Brain pericyte (primary cell): ENCODE measurements around the gene ISG20L2.
A peak's percentile ranks its signal among the peaks of the same experiment; 100 is the strongest.

Experiments used
- DNase-seq: peaks from one replicate; pipeline ENCODE4 v3.0.0-alpha.2; 2012; ENCODE audit warnings: low read depth, low spot score

Gene ISG20L2

DNA sequence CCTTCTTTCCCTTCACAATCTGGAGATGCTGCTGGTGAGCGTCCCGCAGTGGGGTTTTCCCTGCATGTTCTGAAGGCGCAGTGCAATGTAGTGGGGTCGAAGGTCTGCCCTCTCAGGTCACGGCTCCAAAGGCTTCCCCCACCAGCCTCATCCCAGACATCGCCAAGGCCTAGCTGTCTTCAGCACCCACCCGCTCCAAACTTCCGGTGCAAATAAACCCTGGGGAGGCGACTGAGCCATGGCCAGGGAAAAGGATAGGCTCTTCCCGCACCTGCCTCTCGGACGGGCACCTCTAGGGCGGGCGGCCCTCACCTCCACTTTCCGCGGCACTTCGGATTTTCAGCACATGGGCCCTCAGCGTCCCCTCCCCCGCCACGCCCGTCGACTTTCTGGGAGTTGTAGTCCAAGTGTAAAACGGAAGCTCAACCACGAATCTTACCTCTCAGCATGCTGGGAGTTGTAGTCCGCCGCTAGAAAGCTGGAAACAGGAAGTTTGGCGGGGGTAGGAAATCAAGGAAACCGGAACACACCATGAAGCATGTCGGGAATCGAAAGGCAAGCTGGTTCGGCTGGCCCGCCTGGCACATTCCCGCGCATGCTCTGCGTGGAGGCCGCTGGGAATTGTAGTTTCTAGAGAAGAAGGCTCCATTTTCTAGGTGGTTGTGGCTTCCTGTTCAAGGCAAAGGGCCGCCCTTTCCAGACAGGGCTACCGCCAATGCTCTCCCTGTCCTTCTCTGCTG lies 12.3 kb upstream of the ISG20L2 start, which contains the start of gene MRPL24:
Gene MRPL24 (minus strand): TSS at position 348 of the 740 bp plus-strand sequence. CDS start 2,384 bp downstream, outside the sequence.
- peak; percentile 97 for DNase-seq

DNA sequence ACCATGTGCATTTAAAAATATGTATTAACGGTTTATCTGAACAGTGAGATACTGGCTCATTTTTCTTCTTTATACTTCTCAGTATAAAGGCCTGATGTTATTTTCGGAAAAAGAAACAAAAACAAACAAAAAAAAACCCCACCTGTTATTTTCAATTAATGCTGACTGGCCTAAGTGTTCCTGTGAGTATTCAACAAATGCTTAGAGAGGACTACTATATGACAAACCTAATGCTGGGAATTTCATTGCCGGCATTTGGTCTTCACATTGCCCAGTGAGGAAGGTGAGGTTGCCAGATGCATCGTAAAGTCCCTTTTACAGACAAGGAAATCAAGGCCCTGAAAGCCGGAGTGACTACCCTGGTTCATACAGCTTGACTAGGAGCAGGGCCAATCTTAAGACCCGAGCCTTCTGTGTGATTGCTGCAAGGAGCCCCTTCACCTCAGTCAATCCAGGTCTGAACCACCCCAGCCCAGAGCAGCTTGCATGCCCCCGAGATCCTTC lies 11.7 kb upstream of the ISG20L2 start:
- no peak for DNase-seq

DNA sequence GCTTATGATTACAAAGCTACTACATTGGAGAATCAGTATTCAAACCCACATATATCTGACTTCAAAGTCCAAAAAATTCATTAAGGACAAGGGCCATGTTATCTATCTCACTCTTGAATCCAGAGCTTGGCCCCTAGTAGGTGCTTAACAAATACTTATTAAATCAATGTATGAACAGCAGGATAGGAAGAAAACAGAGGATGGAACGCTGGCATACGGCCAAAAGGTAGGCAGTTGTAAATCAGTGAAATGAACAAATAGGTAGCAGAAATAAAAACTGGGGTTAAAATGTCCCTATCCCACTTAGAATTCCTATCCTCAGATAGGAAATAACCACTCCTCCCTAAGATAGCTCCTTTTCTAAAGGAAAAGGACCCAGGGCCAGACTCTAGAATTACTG lies 10.3 kb upstream of the ISG20L2 start:
- DNase-seq, result no peak

DNA sequence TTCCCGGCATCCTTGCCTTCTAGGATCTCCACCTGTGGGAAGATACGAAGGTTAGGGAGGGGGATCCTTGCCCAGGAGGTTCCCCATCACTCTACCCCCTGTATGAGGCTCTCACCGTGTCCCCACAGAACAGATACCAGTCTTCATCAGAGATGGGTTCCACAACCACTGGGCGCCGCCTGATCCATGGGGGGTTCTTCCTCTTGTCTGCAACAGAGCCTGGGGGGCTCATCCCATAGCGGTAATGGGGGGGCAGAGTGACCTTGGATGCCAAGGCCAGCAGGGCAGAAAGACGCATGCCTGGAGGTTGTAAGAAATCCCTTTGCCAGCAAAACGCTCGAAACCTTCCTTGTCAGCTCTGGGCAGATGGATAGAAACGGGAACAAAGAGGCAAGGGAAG lies 9.8 kb upstream of the ISG20L2 start:
- DNase-seq, result no peak

DNA sequence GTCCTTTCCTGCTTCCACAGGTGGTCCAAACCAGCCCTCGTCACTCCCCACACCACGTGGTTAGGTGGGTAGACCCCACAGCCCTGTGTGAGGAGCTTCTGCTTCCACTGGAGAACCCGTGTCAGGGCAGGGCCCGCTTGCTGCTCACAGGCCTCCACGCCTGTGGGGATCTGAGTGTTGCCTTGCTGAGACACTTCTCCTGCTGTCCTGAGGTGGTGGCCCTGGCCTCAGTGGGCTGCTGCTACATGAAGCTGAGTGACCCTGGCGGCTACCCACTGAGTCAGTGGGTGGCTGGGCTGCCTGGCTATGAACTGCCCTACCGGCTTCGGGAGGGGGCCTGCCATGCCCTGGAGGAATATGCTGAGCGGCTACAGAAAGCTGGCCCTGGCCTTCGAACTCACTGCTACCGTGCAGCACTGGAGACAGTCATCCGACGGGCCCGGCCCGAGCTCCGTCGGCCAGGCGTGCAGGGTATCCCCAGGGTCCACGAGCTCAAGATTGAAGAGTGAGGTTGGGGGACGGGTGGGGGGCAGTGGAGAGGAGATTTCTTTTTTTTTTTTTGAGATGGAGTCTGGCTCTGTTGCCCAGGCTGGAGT lies 5.5 kb upstream of the ISG20L2 start:
- no peak for DNase-seq

DNA sequence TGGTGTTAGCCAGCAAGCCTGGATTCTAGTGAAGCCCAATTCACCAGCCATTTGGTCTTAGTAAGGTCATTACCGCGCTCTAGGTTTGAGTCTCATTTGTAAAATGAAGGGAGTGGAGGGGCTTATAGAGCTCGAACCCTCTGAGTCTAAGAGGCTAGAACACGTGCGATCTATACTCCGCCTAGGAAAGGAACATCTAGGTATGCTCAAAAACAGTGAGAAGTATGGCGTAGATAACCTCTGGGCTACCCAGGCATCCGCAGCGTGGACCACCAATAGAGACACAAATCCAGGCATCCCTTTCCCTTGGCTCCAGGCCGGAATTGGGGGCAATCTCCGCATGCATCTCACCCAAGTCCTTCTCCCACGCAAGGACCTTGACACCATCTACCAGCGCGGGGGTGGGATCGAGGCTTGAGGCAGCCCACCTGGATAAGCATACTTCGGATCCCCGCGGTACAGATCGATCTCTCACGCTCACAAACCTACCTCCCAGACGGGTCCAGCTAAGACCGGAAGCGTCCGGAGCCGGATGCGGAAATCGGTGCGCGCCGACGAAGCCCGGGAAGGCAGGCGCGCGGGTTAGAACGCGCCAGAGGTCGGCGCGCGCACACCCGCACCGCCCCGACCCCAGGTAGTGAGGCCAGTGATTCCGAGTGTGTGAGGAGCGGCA lies 504 bp downstream of the ISG20L2 start, which contains the start of gene METTL25B:
Gene METTL25B (plus strand): TSS at position 544 of the 673 bp plus-strand sequence. CDS start 636 bp downstream, outside the sequence.
- no peak for DNase-seq

DNA sequence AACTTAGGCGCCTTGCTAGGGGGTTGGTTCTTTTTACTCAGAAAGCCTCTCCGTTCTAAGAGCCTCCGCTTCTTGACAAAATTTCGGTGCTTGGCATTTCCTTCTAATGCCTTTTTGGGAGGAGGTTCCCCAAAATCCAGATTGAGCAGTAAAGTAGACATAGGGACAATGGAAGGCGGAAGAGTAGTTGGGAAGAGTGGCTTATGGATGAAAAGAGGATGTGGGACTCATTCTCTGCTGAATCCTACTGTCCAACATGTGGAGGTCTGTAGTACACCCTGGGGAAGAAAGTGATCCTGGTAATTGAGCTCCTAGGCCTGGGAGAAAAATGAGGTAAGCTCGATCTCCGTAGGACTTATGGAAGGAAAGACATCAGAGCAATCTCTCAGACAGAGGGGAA lies 1.1 kb downstream of the ISG20L2 start:
- DNase-seq, result no peak

DNA sequence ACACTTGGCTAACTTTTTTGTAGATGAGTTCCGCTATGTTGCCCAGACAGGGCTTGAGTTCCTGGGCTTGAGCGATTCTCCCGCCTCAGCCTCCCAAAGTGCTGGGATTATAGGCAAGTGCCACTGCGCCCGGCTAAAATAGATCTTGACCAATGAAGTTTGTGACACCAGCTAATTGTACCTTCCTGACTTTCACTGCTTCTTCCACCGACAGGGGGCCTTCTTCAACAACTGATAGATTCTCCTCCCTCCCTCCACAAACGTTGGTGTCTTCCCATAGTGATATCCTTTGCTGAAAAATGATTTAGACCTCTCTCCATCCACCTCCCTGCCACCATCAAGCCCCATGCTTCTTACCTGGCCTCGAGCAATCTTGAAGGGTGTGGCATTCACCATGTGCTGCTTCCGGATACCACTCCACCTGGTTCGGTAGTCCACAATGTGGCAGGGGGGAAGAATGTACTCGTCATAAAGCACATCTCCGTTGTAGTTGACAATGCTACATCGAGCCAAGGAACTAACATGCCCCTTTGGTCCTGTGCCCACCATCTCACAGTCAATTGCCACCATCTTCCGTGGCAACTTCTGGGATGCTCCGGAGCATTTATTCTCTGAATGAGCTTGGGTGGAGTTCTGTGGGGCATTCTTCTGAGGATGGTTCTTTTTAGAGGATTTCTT lies 1.9 kb downstream of the ISG20L2 start:
- no peak for DNase-seq

DNA sequence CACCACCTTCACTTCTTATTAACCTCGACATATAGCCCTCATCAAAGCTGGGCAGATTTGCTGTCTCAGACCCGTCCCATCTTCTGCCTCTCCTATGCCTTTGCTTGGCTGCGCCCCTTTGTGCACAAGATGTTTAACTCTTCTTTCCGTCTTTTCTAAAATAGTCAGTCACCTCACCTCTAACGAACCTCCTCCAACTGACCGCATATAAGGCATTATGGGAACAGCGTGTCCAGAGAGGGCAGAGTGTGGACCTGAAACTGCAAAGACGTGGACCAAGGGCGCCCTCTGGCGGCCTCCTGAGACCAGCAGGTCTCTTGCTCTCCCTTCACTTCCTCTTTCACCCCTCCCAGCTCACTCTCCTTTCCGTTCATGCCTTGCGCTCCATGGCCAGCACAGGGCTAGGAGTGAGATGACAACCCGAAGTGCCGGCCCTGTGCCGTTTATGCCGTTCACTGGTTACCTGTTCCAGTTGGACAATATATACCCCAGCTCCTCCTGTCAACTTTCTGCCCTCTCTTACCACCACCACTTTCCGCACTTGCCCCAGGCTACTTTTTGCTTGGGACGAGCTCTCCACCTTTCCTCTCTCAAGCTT lies 2.8 kb downstream of the ISG20L2 start:
- no peak for DNase-seq

DNA sequence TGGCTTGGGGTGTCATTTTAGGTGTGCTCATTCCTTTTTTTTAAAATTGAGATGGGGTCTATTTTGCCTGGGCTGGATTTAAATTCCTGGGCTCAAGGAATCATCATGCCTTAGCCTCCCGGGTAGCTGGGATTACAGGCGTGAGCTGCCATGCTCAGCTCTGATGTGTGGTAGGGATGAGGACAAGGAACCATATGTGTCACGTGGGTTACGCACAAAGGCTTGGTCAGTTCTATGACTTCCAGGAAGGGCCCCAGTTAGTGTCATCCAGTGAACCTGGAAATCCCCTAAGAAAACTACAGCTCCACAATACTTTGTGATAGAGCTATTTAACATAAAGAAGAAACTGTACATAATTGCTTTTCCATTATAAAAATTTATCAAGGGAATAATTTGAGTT lies 7.0 kb downstream of the ISG20L2 start:
- no peak for DNase-seq

DNA sequence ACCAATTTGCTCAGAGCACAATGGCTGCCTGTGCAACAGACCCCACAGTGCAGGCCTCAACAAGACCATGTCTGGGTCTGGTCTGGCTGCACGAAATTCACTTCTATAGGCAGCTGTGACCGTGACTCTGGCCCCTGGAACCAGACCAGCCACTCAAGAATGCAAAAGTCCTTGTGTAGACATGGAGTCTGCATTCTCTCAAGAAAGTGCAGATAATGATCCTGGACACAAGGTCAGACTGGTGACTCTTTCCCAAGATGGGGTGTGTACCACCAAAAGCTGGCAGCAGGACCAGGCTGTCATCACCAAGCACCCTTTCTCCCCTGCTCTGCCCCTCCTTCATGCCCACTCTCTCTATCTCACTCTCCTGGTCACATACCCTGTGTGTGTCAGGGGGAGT lies 7.4 kb downstream of the ISG20L2 start:
- no peak for DNase-seq

DNA sequence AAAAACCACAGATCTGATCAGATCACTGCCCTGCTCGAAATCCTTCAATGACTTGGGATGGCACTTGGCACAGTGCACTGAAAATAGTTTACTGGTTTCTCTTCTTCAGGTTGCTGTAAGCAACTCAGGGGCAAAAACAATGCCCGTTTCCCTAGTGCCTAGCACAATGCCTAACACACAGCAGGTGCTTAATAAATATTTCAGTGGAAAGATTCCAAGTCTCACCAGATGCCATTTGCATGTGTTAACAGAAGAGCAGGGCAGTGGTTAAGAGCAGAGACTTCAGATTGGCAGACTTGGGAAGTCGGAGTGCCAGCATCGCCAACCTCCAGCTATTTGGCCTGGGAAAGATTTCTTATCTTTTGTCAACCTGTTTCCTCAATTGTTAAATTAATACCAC lies 11.2 kb downstream of the ISG20L2 start:
- DNase-seq, result no peak

DNA sequence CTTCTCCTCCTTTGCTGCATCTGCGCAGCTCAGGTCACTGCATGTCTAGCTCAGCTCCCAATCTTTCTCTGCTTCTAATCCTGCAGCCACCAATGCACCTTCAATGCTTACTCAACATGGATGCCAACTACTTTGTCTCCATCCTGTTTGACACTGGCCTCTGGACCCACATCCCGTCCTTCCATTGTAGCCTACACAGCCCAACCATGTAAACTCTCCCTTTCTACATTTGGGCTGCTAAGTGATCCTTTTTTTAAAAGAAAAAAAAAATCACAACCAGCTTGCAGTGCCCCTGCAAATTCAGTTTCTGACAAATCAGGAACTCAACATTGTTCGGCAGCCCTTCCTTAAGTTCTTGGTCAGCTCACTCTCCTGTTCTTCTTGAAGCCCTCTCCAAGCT lies 13.7 kb downstream of the ISG20L2 start:
- no peak for DNase-seq

DNA sequence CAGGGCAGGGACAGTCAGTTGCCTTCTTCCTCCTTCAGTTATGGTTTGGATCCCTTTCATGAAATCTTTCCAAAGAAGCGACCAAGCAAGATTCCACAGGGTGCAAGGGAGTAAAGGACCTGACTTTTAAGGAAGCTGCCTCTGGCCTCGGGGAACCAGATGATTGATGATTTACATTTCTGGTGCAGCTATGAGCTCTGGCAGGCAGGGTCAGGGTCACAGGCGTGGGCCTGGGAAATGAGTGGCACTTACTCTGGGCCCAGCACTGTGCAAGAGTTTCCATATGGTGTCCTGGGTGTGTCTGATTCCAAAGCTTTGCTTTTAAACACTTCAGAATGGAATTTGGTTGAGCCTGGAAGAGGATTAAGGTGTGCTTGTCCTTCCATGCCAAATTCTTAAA lies 15.9 kb downstream of the ISG20L2 start:
- DNase-seq, result no peak

DNA sequence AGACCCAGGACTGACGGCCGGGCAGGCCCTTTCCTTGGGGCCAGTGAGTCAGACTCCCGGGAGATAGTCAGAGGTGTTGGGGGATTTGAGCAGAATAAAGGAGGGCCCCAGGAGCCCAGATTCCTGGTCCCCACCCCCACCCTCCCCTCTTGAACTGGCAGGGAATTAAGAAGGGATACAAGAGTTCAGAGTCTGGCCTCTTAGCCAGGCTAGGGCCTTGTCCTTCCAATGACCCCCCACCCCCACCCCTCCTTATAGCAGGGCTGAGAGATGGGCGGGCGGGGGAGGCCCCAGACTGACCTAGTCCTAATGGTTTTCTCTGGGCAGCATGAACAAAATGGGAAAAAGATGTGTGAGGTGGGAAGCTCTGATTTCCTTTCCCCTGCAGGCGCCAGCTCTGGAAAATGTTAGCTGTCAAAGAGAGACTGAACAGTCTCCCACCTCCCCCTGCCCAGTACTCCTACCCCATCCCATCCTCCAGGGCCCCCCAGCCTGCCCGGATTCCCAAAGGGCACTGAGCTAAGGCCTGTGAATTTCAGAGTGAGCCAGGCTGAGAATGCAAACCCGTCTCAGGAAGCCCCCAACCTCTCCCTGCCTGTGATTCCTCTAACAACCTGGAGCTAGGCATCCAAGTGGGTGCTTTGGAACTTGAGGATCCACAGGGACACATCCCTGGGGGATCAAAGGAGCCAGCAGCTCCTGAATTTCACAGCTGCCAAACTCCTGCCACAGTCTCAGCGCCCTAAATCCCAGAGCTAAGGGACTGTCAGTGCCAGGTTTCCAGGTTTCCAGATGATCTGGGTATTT lies 17.4 kb downstream of the ISG20L2 start:
- DNase-seq, result no peak

DNA sequence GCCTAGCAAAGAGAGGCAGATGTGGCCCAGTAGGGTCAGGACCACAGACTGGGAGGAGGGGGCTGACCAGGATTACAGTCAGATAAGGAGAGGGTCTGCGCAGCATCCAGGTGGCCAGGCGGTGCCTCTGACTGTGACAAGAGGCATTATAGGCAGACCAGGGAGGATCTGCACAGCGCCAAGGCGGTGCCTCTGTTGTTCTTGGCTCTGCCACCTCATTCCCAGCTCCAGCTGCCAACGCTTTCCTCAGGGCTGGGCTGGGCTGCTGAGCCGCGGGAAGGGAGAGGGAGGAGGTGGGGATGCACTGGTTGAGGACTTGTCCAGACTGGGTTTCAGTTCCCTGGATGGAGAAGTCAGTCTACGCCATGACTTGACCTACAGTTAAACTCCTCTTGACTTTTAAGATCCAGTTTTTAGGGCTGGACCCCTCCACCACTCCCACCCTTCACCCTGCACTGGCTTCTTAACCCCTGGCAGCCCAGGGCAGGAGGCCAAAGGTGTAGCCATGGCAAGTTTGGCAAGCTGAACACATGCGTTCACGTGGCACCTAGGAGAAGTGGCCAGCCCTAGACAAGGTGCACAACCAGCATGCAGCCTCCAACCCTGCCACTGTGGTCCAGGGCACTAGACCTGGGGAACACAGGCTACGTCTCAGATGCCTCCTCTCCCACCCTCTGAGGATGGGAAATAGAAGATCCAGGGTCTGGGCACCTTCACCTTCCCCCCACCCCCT lies 18.6 kb downstream of the ISG20L2 start:
- no peak for DNase-seq

DNA sequence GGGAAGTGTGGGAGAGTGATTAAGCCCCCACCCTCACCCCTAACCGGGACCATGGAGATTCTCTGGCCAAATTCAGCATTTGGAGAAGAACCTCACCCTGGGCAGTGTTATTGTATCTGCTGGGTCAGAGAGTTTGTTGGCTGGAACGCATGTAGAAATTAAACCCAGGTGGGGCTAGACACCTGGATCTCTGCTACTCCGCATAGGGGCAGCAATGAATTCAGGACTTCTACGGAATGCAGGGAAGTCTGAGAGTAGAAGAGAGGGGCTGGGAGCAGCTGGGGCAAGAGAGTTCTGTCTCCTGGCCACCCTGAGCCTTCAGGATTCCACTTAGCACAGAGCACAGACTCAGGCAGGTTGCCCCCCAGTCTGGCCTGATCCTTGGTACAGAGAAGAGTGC lies 19.5 kb downstream of the ISG20L2 start:
- DNase-seq, result no peak

DNA sequence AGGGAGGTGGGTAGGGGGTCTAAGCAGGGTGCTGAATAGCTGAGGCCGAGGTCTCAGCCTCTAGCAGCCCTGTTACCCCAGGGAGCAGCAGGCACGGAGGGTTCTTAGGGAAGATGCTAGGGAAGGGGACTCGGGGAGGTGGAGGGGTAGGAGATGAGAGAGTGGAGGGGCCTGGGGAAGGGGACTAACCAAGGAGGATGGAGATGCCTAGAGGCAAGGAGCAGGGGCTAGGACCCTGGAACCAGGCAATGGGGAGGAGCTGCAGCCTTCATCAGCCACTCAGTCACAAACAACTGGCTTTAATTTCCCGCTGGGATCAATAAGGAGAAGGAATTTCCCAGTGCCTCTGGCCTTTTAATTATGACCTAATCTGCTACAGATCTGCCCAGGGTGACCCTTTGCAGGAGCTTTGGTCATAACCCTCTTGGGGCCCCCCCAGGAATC lies 20.3 kb downstream of the ISG20L2 start:
- DNase-seq, result no peak

DNA sequence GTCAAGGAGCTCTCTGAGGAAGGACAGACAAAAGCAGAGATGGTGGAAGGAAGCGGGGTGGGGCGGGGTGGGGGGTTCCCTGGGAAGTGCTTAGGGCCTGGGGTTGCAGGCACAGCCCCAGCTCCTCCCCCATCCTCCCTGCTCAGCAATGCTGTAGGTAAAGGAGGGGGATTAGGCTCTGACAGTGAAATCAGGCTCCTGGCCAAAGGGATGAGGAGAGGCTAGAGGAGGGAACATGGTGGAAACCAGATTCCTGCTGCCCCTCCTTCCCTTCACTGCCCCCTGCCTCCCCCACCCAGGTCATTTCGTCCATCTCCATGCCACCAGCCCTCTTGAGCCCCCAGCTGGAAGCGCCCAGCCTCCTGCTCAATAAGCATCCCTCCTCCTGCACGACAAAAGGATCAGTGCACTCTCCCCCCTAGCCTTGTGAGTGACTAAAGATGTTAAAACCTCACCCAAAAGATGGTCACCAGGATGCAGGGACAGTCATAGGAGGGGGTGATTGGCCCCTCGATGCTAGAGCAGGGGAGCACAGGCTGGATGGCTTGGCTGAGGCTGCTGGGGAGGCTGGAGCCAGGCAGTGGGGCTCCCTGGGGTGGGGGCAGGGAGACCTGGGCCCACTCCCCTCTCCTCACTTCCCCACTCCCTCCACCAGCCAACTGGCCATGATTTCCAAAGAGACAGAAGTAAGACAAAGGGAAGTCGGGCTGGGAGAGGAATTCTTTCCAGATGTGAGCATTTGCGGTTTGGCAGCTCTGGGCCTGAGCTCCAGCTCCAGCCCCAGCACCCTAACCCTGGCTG lies 20.9 kb downstream of the ISG20L2 start:
- DNase-seq, result no peak
